GM18868 (cell line): ENCODE results near the gene SPSB4.
"Not testable (repeated sequence)": the region's sequence is repeated elsewhere in the genome, so short reads cannot be mapped to it uniquely, and the experiment has no call there.

Source experiments
- ATAC-seq: cut with Tn5 transposase; IDR thresholded peaks from one replicate; pipeline ENCODE4 v1.9.1; 2021; ENCODE audit warnings: mild to moderate bottlenecking, moderate library complexity; ENCODE audit not compliant: unreplicated experiment

The SPSB4 gene

DNA sequence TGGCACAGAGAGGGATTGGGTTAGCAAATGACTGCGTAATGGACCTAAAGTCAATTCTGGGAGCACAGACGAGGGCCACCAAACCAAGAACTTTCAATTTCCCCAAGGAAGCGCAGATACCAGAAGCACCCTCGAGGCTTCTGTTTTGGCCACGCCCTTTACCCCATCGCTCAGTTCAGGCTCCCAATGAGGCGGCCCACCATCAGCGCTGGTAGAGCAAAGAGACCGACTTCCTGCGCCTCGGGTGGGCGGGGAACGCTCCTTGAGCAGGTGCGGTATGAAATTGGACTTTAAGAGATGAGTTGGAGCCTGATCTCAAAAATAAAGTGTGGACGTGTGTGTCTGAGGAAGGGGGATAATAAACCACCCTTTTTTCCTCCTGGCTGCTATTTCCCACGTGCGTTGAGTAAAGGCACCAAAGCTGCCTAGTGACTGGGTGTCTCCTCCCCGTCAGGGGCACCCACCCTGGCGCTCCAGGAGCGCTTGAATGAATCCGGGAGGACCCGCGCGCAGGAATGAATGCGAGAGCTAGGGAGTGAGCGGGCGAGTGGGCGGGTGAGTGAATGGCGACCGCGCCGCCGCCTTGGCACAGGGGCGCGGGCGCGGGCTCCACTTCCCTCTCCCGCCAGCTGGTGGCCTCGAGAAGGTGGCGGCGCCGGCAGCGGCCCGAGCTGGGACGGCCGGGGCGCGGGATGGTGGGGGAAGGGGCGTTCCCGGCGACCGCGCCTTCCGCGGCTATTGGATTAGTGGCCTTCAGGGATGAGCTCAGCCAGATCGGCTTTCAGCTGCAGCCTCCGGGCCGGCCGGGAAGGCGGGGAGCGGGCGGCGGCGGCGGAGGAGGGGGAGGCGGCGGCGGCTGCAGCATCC is at the start of gene SPSB4:
Gene SPSB4 (plus strand): TSS at position 772 of the 867 bp plus-strand sequence. CDS start 14,758 bp downstream, outside the sequence.
- no peak for ATAC-seq

DNA sequence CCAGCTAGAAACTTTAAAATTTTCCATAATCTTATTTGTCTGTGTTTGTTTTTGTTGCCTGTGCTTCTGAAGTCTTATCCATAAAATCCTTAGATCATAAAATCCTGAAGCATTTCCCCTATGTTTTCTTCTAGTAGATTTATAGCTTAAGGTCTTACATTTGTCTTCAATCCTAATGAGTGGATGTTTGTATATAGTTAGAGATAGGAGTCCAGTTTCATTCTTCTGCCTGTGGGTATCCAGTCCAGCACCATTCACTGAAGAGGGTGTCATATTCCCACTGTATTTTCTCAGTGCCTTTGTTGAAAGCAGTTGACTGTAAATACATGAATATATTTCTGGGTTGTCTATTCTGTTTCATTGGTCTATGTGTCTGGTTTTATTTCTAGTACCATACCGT is 44.8 kb upstream of the SPSB4 start:
- no peak for ATAC-seq

DNA sequence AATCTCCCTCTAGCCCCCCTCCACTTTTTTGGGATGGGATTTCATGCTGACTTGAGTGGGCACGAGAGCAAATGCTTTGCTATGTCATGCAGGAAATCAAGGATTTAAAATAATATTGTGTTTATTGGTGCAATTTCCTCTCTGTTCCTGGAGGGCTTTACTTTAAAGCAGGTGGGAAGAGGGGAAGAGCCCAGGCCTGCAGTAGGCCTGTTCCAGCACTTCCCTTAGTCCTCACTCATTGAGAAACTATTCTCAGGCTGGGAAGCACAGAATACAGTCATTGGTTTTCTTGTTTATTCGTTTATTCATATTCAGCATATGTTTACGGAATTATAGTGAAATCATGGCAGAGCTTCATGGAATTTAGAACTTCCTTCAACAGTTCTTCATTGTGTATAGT is 41.7 kb upstream of the SPSB4 start:
- no peak for ATAC-seq

DNA sequence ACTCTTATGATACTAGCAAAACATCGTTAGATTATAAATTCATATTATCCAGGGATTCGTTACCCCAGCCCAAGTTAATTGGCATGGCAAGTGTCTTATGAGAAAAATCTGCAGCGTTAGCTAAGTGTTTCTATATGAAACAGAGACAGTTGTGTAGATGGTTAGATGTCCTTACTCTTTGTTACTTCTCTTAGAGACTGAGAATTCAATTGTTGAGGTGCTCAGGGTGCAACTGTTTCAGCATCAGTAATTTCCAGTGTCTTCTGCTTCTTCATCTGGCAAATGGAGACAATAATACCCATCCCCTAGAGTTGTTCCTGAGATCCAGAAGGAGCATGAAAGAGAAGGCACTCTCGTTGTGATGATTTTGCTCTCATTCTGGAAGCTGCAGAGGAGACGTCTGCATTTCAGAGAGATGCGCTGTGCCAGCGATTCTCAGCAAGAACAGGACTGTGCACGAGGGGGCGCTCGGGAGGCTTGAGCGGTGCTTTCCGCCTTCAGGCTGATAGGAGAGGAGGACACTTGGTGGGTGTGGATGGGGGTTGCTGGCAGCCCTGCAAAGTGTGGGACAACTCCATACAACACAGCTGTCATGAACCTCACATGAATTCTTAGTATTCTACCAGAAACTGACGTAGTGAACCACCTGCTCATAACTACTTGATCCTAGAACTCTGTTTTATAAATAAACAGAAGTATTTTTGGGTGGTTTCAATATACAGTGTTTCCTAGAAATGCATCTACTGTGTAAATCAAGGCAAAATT is 39.7 kb upstream of the SPSB4 start:
- peak; percentile 95 for ATAC-seq

DNA sequence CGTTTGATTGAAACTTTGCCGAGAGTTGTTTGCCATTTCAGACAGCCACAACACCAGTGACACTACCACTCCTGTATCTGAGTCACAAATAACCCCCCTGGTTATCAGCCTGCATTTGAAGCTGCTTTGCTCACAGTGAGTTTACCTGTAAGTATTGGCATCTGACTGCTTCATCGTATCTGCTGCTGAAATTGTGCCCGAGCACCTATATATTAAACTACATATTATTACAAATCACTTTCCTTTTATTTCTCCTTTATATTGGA is 39.2 kb upstream of the SPSB4 start:
- ATAC-seq = no peak

DNA sequence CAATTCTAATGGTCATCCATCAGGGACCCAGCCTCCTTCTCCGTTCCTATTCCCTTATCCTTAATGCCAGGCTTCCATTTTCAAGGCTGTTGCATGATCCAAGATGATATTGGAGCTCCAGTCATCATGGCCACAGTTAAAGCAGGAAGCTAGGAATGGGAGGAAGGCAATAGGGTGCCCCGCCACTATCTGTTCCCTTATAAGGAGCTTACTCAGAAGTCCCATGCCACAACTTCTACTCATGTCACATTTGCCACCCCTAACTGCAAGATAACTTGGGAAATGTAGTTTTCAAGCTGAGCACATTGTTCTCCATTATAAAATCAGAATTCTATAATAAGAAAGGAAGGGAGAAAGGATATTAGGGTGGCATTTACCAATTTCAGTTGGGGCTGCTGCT is 38.6 kb upstream of the SPSB4 start:
- ATAC-seq = no peak

DNA sequence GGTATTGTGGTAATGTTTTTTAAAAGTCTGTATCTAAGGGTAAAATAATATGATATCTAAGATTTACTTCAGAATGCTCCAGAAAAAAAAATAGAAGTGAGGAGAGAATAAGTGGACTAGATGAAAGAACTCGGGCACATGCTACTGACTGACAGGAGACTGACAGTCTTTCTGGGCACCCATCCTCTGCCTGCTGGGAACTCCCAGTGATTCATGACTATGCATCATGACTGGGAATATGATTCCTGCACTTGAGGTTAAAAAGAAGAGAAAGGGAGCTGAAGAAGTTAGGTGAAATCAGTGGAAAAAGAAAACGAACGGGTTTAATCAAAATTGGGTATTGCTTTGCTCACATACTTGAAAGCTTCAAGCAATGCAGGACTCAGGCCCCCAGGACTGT is 35.7 kb upstream of the SPSB4 start:
- ATAC-seq = no peak

DNA sequence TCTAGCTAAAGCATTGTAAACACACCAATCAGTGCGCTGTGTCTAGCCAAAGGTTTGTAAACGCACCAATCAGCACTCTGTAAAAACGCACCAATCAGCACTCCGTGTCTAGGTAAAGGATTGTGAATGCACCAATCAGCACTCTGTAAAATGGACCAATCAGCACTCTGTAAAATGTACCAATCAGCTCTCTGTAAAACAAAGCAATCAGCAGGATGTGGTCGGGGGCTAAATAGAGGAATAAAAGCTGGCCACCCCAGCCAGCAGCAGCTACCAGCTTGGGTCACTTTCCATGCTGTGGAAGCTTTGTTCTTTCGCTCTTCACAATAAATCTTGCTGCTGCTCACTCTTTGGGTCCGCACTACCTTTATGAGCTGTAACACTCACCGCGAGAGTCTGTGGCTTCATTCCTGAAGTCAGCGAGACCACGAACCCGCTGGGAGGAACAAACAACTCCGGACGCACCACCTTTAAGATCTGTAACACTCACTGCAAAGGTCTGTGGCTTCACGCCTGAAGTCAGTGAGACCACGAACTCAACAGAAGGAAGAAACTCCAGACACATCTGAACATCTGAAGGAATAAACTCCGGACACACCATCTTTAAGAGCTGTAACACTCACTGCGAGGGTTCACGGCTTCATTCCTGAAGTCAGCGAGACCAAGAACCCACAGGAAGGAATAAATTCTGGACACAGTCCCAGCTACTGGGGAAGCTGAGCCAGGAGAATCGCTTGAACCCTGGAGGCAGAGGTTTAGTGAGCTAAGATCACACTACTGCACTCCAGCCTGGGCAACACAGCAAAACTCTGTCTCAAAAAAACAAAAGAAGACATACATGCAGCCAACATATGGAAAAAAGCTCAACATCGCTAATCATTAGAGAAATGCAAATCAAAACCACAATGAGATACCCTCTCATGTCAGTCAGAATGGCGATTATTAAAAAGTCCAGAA is 33.5 kb upstream of the SPSB4 start:
- ATAC-seq = not testable (repeated sequence)

DNA sequence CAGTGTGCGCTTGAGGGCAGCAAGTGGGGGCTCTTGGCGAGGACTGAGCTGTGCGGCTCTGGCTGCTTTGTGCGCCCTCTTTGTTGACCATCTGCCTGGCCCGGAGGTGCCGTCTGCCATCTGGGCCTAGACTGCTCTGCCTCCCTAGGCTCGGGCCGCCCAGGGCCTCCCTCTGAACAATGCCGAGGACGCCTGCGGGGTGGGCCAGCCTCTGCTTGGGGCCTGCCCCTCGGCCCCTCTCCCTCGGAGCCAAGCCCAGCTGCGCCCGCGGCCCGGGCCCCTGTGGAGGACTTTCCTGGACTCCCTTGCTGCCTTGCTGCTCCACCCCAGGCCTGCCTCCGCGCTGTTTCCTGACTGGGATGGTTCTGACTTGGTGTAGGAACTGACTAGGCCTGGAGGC is 31.9 kb upstream of the SPSB4 start:
- ATAC-seq = no peak

DNA sequence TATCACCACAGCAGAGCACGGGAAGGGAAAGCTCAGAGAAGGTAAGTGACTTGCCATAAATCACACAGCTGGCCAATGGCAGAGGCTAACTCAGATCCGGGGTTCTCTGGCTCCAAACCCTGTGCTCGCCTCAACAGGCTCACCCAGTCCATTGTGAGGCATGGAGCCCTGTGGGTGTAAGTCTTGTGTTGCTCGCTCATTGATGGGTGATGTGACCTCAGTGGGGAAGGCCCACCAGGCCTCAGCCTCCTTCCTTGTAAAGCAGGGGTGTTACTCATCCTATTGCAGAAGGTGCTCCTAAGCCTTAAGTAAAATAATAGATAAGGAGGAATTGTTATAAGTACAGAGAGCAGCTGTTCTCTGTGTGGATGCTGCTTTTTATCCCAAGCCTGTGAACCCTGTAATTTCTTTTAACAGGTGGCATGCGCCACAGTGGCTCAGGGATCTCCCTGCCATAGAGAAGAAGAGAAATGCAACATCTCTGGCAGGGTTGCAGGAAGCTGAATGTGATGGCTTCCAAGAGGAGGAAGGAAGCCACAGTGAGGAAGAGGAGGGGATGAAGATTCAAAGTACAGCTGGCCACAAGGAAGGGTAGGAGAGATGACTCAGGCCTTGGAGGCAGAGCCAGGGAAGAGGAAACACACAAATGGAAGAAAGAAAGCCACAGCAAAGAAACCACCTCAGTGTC is 30.9 kb upstream of the SPSB4 start:
- no peak for ATAC-seq

DNA sequence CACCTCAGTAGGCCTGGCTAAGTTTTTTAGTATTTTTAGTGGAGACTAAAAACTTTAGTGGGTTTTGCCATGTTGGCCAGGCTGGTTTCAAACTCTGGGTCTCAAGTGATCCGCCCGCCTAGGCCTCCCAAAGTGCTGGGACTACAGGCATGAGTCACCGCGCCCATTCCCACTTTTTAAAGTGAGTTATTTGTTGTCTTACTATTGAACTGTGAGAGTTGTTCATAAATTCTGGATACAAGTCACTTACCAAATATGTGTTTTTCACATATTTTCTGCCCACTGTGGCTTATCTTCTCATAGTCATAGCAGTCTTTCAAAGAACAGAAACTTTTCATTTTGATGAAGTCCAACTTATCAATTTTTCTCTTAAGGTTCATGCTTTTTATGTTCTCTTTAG is 29.9 kb upstream of the SPSB4 start:
- ATAC-seq = no peak

DNA sequence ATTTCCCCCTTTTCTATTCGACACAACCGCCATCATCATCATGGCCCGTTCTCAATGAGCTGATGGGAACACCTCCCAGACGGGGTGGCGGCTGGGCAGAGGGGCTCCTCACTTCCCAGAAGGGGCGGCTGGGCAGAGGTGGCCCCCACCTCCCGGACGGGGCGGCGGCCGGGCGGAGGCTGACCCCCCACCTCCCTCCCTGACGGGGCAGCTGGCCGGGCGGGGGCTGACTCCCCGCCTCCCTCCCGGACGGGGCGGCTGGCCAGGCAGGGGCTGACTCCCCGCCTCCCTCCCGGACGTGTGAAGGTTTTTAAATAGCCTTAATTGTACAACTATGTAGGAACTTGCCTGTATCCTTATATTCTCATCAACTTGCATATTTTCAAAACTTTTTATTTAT is 20.9 kb upstream of the SPSB4 start:
- no peak for ATAC-seq

DNA sequence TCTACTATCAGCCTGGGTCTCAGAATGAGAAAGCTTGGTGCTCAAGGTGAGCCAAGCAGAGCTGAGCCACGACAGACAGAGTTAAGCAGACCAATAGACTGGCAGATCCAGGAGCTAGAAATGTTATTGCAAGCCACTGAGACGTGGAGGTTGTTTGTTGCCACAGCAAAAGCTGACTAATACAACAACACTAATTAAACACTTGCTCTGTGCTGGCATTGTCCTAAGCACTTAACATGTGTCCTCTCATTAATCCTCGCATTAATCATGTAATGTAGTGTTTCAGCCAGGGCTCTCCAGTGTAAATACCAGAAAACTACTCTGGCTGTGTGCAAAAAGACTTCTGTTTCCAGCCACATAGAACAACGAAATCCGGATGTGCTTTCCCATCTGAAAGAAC is 11.6 kb upstream of the SPSB4 start:
- ATAC-seq = no peak

DNA sequence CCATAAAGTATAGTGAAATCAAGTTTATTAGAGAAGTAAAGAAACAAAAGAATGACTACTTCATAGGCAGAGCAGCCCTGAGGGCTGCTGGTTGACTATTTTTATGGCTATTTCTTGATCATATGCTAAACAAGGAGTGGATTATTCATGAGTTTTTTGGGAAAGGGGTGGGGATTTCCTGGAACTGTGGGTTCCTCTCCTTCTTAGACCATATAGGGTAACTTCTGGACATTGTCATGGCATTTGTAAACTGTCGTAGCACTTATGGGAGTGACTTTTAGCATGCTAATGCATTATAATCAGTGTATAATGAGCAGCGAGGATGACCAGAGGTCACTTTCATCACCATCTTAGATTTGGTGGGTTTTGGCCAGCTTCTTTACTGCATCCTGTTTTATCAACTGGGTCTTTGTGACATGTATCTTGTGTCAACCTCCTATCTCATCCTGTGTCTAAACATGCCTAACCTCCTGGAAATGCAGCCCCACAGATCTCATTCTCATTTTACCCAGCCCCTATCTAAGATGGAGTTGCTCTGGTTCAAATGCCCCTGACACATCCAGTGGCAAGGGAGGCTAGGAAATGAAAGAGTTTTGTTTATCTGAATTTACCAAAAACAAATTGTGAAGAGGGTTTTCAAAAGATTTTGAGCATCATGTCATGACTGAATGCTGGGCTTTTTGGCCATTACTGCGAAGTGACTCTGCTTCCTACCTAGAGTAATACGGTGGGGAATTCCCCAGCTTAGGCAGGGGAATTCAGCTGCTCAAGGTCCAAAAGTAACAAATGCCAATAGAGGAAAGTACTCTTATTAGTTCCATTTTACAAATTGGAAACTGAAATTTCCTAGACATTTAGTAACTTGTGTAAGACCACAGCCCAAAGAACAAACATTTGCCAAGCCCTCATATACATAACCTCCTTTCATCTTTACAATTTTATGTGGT is 6.2 kb upstream of the SPSB4 start:
- peak; percentile 61 for ATAC-seq

DNA sequence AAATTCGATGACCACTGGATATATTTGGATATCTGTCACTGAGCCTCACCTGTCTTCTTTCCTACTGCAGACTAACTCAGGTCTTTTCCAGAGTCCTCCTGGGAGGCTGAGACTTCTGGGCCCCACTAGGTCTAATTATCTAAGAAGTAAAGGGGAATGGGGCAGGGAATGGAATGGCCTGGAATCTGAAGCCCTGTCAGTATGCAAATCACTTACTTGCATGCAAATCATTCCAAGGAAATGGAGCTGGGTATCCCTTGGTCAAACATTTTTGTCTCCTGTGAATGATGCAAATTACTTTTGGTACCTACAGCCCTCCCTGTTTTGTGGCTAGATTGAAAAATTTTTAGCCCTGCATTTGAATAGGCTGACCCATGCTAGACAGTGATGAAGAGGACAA is 5.3 kb upstream of the SPSB4 start:
- ATAC-seq = no peak

DNA sequence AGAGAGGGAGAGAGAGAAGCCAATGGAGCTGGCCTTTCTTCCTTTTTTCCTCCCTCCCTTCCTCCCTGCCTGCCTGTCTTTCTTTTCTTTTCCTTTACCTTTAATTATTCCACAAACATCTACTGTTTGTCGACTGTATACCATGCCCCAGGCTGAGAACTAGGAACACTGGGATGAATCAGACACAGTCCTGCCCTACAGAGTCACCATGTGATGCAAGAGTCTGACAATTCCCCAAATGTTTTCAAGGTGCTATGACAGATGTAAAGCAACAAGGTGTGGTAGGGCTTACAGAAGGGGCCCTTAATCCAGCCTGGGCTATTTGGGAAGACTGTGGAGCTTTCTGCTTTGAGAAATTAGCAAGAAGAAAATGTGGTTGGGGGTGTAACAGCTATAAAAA is 4.0 kb upstream of the SPSB4 start:
- no peak for ATAC-seq

DNA sequence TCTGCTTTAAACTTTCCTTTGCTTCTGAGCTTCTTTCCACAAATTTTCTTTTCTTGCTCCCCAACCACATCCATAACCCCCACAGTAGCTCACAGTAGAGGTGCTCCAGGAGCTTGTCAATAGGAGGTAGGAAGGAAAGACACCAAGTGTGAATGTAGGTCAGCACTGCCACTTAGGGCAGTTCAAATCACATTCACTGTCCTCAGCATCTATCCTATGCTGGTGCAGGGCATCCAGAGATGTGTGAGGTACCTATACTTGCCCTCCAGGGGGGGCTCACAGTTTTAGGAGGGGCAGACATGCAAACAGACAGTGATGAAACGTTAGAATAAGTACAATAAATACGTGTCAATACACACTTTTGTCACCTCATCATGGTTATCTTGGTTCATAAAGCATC is 1.5 kb upstream of the SPSB4 start:
- ATAC-seq = no peak

DNA sequence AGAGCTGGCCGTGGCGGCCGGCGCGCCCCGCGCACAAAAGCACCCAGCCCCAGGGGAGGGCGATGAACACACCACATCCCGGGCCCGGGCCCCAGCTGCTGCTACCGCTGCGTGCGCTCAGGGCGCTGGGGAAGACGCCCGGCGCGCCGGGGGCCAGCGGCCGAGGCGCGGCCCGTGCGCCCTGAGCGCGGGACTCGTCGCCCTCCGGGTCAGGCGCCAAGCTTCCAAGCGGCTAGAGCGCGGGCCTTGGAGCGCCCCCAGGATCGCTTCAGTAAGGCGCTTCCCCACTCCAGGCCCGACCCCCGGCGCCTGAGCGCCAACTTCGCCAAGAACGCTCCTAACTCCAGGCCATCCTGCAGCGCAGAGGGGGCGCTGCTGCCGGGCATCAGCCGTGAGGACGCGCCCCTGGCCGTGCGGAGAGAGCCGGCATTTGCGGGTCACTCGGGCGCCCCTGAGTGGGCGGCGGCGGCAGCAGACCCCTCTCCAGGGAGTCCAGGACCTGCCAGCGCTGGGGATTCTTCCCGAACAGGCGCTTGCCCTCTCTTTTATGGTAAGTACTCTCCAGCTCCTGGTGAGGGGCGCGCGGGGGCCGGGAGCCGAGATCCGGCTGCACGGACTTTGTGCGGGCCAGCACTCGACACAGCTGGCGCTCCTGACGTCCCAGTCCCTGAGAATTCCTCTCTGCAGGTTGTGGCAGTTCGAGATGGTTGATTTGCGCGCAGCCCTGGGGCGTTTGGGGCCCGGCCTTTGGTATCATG is 475 bp downstream of the SPSB4 start:
- no peak for ATAC-seq
